Stimulated activated CD8-positive, alpha-beta memory T cell treated with anti-CD3 and anti-CD28 coated beads, Interleukin-15, amount 100 ng/mL, for 4 hours (primary cell): Measurements from ENCODE around the gene XXYLT1.

Experiments used
- DNase-seq, 2 donors: peaks; one replicate each; pipeline ENCODE4 v3.0.0-alpha.2; 2020; ENCODE audit warnings: low read depth in 2 of 2

The XXYLT1 gene

GRCh38 chr3:195184716-195185421 lies 86.1 kb downstream of the XXYLT1 start:
- DNase-seq, result no peak

GRCh38 chr3:195183071-195183776 lies 87.7 kb downstream of the XXYLT1 start:
- no peak for DNase-seq

- DNase-seq, result no peak
These were observed 88.5 kb downstream of the XXYLT1 start for GRCh38 chr3:195182470-195182795.

GRCh38 chr3:195181741-195182469 lies 89.1 kb downstream of the XXYLT1 start:
- no peak for DNase-seq

- no peak for DNase-seq
These were observed 89.9 kb downstream of the XXYLT1 start for GRCh38 chr3:195181113-195181498.

- DNase-seq, result no peak
These were observed 90.4 kb downstream of the XXYLT1 start for GRCh38 chr3:195180490-195181112.

- DNase-seq, result no peak
These were observed 91.0 kb downstream of the XXYLT1 start for GRCh38 chr3:195179776-195180489.

- no peak for DNase-seq
These were observed 92.6 kb downstream of the XXYLT1 start for GRCh38 chr3:195178124-195178910.

GRCh38 chr3:195177422-195178123 lies 93.4 kb downstream of the XXYLT1 start:
- DNase-seq, result no peak

GRCh38 chr3:195176776-195177175 lies 94.2 kb downstream of the XXYLT1 start:
- DNase-seq, result no peak

- no peak for DNase-seq
These were observed 95.3 kb downstream of the XXYLT1 start for GRCh38 chr3:195175476-195176337.

- DNase-seq, result no peak
These were observed 95.9 kb downstream of the XXYLT1 start for GRCh38 chr3:195175076-195175475.

GRCh38 chr3:195173657-195174056 lies 97.3 kb downstream of the XXYLT1 start:
- DNase-seq, result no peak

GRCh38 chr3:195172896-195173295 lies 98.1 kb downstream of the XXYLT1 start:
- no peak for DNase-seq

GRCh38 chr3:195172039-195172684 lies 98.8 kb downstream of the XXYLT1 start:
- no peak for DNase-seq

- DNase-seq, result no peak
These were observed 99.7 kb downstream of the XXYLT1 start for GRCh38 chr3:195171093-195171873.

GRCh38 chr3:195170496-195170895 lies 100.5 kb downstream of the XXYLT1 start:
- no peak for DNase-seq

GRCh38 chr3:195169011-195169649 lies 101.8 kb downstream of the XXYLT1 start:
- DNase-seq, result no peak
